ENCODE results near the gene RASA3.

RASA3 gene

DNA sequence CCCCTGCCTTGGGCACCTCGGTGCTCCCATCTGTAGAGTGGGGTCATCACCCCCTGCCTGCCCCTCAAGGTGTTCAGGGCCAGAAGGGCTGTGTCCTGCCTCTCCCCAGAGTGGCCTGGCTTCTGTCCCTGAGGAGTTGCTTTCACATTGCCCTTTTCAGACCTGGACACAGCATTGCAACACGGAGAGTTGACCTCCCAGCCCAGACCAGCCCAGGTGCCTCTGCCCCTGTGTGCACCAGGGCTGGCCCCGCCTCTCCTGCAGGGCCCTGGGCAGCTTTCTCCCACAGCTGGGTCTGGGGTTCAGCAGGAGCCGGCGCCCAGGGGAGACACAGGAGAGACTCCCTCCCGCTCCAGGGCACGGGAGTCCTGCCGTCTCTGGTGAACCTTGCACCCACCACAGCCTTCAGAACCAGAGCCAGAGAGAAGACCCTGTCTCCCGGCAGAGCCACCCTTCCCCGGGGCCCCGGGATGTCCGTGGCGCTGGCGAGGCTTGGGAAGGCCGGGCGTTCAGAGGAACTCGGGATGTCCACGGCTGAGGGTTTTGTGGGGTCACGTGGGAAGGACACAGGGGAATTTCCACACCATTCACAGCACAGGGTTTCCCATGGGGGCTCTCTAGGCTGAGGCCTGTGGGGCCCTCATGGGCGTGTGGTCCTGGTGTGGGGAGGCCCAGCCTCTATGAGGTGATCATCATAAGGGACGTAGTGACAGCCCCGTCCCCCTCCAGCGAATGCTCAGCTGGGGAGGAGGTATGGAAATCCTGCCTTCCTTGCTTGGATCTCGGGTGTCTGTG lies 181.8 kb downstream of the RASA3 start:
- Histone ChIP-seq H3K9me3 (ENCODE audit: insufficient read depth, low read depth, low read length) (no peaks in the 10 kb centered on the region), H3K36me3 (ENCODE audit: insufficient read depth, low read length) (no peaks in the 10 kb centered on the region), H3K4me1 (ENCODE audit: insufficient read depth, low read length, poor library complexity, severe bottlenecking) (peaks cover 9% of the 10 kb centered on the region), H3K9me2 (replicated peaks; ENCODE audit: low read depth, low read length) (no peaks in the 10 kb centered on the region), H3K9ac (ENCODE audit: low read depth, low read length, poor library complexity, severe bottlenecking) (no peak overlapping the region), H3F3A (ENCODE audit: low read depth) (no peaks in the 10 kb centered on the region), H3K27me3 (ENCODE audit: insufficient read depth, low read length, poor library complexity, severe bottlenecking) (no peaks in the 10 kb centered on the region), H2AFZ (ENCODE audit: low read length) (no peak overlapping the region), H4K20me1 (ENCODE audit: insufficient read depth, low read length, poor library complexity, severe bottlenecking) (no peaks in the 10 kb centered on the region), H3K4me2 (ENCODE audit: low read depth, low read length, poor library complexity, severe bottlenecking) (no peak overlapping the region), H3K4me3 (ENCODE audit: low read length, poor library complexity, severe bottlenecking) (no peak overlapping the region), H3K79me2 (ENCODE audit: insufficient read depth, low read length) (no peaks in the 10 kb centered on the region)
- TF ChIP-seq, protein P1, sequence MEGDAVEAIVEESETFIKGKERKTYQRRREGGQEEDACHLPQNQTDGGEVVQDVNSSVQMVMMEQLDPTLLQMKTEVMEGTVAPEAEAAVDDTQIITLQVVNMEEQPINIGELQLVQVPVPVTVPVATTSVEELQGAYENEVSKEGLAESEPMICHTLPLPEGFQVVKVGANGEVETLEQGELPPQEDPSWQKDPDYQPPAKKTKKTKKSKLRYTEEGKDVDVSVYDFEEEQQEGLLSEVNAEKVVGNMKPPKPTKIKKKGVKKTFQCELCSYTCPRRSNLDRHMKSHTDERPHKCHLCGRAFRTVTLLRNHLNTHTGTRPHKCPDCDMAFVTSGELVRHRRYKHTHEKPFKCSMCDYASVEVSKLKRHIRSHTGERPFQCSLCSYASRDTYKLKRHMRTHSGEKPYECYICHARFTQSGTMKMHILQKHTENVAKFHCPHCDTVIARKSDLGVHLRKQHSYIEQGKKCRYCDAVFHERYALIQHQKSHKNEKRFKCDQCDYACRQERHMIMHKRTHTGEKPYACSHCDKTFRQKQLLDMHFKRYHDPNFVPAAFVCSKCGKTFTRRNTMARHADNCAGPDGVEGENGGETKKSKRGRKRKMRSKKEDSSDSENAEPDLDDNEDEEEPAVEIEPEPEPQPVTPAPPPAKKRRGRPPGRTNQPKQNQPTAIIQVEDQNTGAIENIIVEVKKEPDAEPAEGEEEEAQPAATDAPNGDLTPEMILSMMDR (conservative IDR thresholded peaks at IDR 0.05; ENCODE audit: low read length): no peak
- TF ChIP-seq EZH2phosphoT487 (IDR thresholded peaks at IDR 0.05; ENCODE audit: borderline replicate concordance): no peak

DNA sequence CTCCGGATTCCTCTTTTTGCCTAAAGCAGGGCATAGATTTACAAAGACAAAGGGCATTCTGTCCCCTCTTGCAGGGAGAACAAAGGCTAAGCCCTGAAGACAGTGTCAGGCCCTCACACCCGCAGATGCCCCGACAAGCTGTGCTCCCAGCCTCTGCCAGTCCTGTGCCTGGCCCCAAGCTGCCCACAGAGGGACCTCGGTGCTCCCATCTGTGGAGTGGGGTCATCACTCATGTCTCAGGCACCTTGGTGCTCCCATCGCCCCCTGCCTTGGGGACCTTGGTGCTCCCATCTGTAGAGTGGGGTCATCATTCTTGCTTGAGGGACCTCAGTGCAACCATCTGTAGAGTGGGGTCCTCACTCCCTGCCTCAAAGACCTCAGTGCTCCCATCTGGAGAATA lies 182.9 kb downstream of the RASA3 start:
- Histone ChIP-seq H3K9me2 (replicated peaks; ENCODE audit: low read depth, low read length) (no peaks in the 10 kb centered on the region), H3K79me2 (ENCODE audit: insufficient read depth, low read length) (no peaks in the 10 kb centered on the region), H3K4me3 (ENCODE audit: low read length, poor library complexity, severe bottlenecking) (no peak overlapping the region), H3K9me3 (ENCODE audit: insufficient read depth, low read depth, low read length) (no peaks in the 10 kb centered on the region), H4K20me1 (ENCODE audit: insufficient read depth, low read length, poor library complexity, severe bottlenecking) (no peaks in the 10 kb centered on the region), H3K4me1 (ENCODE audit: insufficient read depth, low read length, poor library complexity, severe bottlenecking) (peaks cover 9% of the 10 kb centered on the region), H3K27me3 (ENCODE audit: insufficient read depth, low read length, poor library complexity, severe bottlenecking) (no peaks in the 10 kb centered on the region), H3K36me3 (ENCODE audit: insufficient read depth, low read length) (no peaks in the 10 kb centered on the region), H3F3A (ENCODE audit: low read depth) (no peaks in the 10 kb centered on the region), H3K9ac (ENCODE audit: low read depth, low read length, poor library complexity, severe bottlenecking) (no peak overlapping the region), H3K4me2 (ENCODE audit: low read depth, low read length, poor library complexity, severe bottlenecking) (no peak overlapping the region), H2AFZ (ENCODE audit: low read length) (no peak overlapping the region)
- TF ChIP-seq, protein P1 (conservative IDR thresholded peaks at IDR 0.05; ENCODE audit: low read length): no peak
- no peak for TF ChIP-seq EZH2phosphoT487 (IDR thresholded peaks at IDR 0.05; ENCODE audit: borderline replicate concordance)

DNA sequence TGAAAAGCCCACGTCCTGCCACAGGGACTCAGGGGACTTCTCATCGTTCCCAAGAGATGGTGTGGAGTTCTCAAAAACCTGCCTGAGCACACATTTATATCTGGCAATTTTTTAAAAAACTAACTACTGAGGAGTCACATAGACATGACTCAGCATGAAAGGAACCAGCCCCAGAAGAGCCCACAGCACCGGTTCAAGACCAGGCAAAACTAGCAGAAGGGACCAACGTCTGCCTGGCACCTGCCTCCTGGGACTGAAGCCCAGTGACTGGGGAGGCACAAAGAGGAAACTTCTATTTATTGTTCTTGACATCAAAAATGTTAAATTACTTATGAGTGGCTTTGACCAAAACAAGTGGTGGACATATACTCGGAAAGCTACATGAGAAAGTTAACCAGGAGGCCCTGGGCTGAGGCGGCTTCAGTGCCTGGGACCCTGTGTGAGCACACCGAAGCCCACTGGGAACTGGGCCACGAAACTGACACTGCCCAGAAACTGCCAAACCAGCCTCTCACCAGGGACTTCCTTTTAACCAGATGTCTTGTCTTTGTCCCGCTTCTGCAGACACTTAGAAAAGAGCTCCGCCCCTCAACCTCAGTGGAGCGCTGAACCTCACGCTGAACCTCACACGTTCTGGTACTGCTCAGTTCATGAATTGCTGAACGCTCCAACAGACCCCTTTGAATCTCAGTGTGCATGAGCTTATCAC lies 184.2 kb downstream of the RASA3 start:
- no peak overlapping the region for H3K9ac ChIP-seq (ENCODE audit: low read depth, low read length, poor library complexity, severe bottlenecking)
- no peaks in the 10 kb centered on the region for H4K20me1 ChIP-seq (ENCODE audit: insufficient read depth, low read length, poor library complexity, severe bottlenecking)
- H3K4me2 ChIP-seq (ENCODE audit: low read depth, low read length, poor library complexity, severe bottlenecking): peak overlapping the region; percentile 21
- H3K9me3 ChIP-seq (ENCODE audit: insufficient read depth, low read depth, low read length): no peaks in the 10 kb centered on the region
- no peaks in the 10 kb centered on the region for H3K79me2 ChIP-seq (ENCODE audit: insufficient read depth, low read length)
- H3K4me1 ChIP-seq (ENCODE audit: insufficient read depth, low read length, poor library complexity, severe bottlenecking): peaks cover 9% of the 10 kb centered on the region
- no peak overlapping the region for H2AFZ ChIP-seq (ENCODE audit: low read length)
- H3F3A ChIP-seq (ENCODE audit: low read depth): no peaks in the 10 kb centered on the region
- H3K4me3 ChIP-seq (ENCODE audit: low read length, poor library complexity, severe bottlenecking): no peak overlapping the region
- H3K36me3 ChIP-seq (ENCODE audit: insufficient read depth, low read length): no peaks in the 10 kb centered on the region
- no peaks in the 10 kb centered on the region for H3K9me2 ChIP-seq (replicated peaks; ENCODE audit: low read depth, low read length)
- H3K27me3 ChIP-seq (ENCODE audit: insufficient read depth, low read length, poor library complexity, severe bottlenecking): no peaks in the 10 kb centered on the region
- no peak for TF ChIP-seq EZH2phosphoT487 (IDR thresholded peaks at IDR 0.05; ENCODE audit: borderline replicate concordance)
- TF ChIP-seq, protein P1 (conservative IDR thresholded peaks at IDR 0.05; ENCODE audit: low read length): no peak
